Stimulated activated naive B cell treated with anti-CD40 and anti-IgM and Interleukin-4, amounts not matched to agents 10 μg/mL and 1 μg/mL and 100 μg/mL, for 72 hours (primary cell): Measurements from ENCODE around the gene DSCAML1.

Experiments used
- ATAC-seq, 2 donors: fragments of 150-1000 bp; cut with Tn5 transposase; replicated peaks; 2 replicates each; pipeline ENCODE4 v1.10.0; 2021; ENCODE audit warnings: moderate library complexity in 1 of 2
- DNase-seq: peaks from one replicate; pipeline ENCODE4 v3.0.0; 2021
- H3K27ac Mint-ChIP-seq: one replicate; pipeline ENCODE4 v1.8.0; 2022; ENCODE audit warnings: mild to moderate bottlenecking, mixed read lengths
- H3K27me3 Mint-ChIP-seq, 2 donors: one replicate each; pipeline ENCODE4 v1.8.0; 2022; ENCODE audit warnings: mixed read lengths in 2 of 2
- H3K36me3 Mint-ChIP-seq, 2 donors: one replicate each; pipeline ENCODE4 v1.8.0; 2022; ENCODE audit warnings: mixed read lengths in 2 of 2, mild to moderate bottlenecking in 1 of 2
- H3K4me1 Mint-ChIP-seq, 2 donors: one replicate each; pipeline ENCODE4 v1.8.0; 2022; ENCODE audit warnings: mixed read lengths in 2 of 2, mild to moderate bottlenecking in 1 of 2
- H3K4me3 Mint-ChIP-seq, 2 donors: one replicate each; pipeline ENCODE4 v1.8.0; 2022; ENCODE audit warnings: mild to moderate bottlenecking in 2 of 2, mixed read lengths in 2 of 2, moderate library complexity in 1 of 2
- H3K9me3 Mint-ChIP-seq, 2 donors: one replicate each; pipeline ENCODE4 v1.8.0; 2022; ENCODE audit warnings: mixed read lengths in 2 of 2, mild to moderate bottlenecking in 1 of 2

Gene DSCAML1

GRCh38 chr11:117713538-117713991 is 83.5 kb downstream of the DSCAML1 start:
- peaks cover 11 to 35% of the 10 kb centered on the region in 2 donors for H3K27me3 Mint-ChIP-seq
- DNase-seq (no peak), ATAC-seq (no peak)
- no peak overlapping the region for H3K27ac Mint-ChIP-seq
- H3K9me3 Mint-ChIP-seq, result no peaks in the 10 kb centered on the region
- H3K4me1 Mint-ChIP-seq, result no peaks in the 10 kb centered on the region
- H3K4me3 Mint-ChIP-seq, result no peak overlapping the region
- no peaks in the 10 kb centered on the region for H3K36me3 Mint-ChIP-seq

- DNase-seq (no peak), ATAC-seq (no peak)
- H3K4me3 Mint-ChIP-seq, result no peak overlapping the region
- H3K27me3 Mint-ChIP-seq, result peaks cover 11 to 44% of the 10 kb centered on the region in 2 donors
- no peaks in the 10 kb centered on the region for H3K36me3 Mint-ChIP-seq
- no peaks in the 10 kb centered on the region for H3K9me3 Mint-ChIP-seq
- H3K27ac Mint-ChIP-seq, result no peak overlapping the region
- no peaks in the 10 kb centered on the region for H3K4me1 Mint-ChIP-seq
Observed at GRCh38 chr11:117712530-117712929, 84.5 kb downstream of the DSCAML1 start.

- H3K4me3 Mint-ChIP-seq, result no peak overlapping the region
- ATAC-seq (no peak), DNase-seq (no peak)
- H3K4me1 Mint-ChIP-seq, result no peaks in the 10 kb centered on the region
- no peak overlapping the region for H3K27ac Mint-ChIP-seq
- no peaks in the 10 kb centered on the region for H3K9me3 Mint-ChIP-seq
- H3K36me3 Mint-ChIP-seq, result no peaks in the 10 kb centered on the region
- peaks cover 11 to 36% of the 10 kb centered on the region in 2 donors for H3K27me3 Mint-ChIP-seq
Observed at GRCh38 chr11:117711331-117711730, 85.7 kb downstream of the DSCAML1 start.

- no peak for ATAC-seq
Observed at GRCh38 chr11:117710211-117710610, 86.8 kb downstream of the DSCAML1 start.

GRCh38 chr11:117706322-117706814 is 90.6 kb downstream of the DSCAML1 start:
- peak overlapping the region; percentile 16 for H3K27ac Mint-ChIP-seq
- no peaks in the 10 kb centered on the region for H3K9me3 Mint-ChIP-seq
- ATAC-seq (no peak), DNase-seq (no peak)
- H3K4me1 Mint-ChIP-seq, result peaks cover 0 to 6% of the 10 kb centered on the region in 2 donors
- no peaks in the 10 kb centered on the region for H3K36me3 Mint-ChIP-seq
- peaks cover 7 to 50% of the 10 kb centered on the region in 2 donors for H3K27me3 Mint-ChIP-seq
- no peak overlapping the region for H3K4me3 Mint-ChIP-seq

More at GRCh38 chr11:117710211-117710610, 86.8 kb downstream of the DSCAML1 start:
- Mint-ChIP-seq H3K4me3 (no peak overlapping the region), H3K4me1 (no peaks in the 10 kb centered on the region), H3K27me3 (peaks cover 11 to 42% of the 10 kb centered on the region in 2 donors), H3K9me3 (no peaks in the 10 kb centered on the region), H3K36me3 (no peaks in the 10 kb centered on the region), H3K27ac (no peak overlapping the region)
- DNase-seq, result no peak

- DNase-seq (no peak), ATAC-seq (no peak)
- peak overlapping the region; percentile 16 for H3K27ac Mint-ChIP-seq
- peaks cover 7 to 50% of the 10 kb centered on the region in 2 donors for H3K27me3 Mint-ChIP-seq
- H3K9me3 Mint-ChIP-seq, result no peaks in the 10 kb centered on the region
- H3K36me3 Mint-ChIP-seq, result no peaks in the 10 kb centered on the region
- H3K4me1 Mint-ChIP-seq, result peaks cover 0 to 6% of the 10 kb centered on the region in 2 donors
- no peak overlapping the region for H3K4me3 Mint-ChIP-seq
Observed at GRCh38 chr11:117705866-117706265, 91.2 kb downstream of the DSCAML1 start.

GRCh38 chr11:117704395-117705100 is 92.5 kb downstream of the DSCAML1 start:
- Mint-ChIP-seq H3K9me3 (no peaks in the 10 kb centered on the region), H3K4me1 (peaks cover 0 to 6% of the 10 kb centered on the region in 2 donors), H3K27me3 (peaks cover 7 to 45% of the 10 kb centered on the region in 2 donors), H3K27ac (no peak overlapping the region), H3K36me3 (no peaks in the 10 kb centered on the region), H3K4me3 (no peak overlapping the region)
- no peak for DNase-seq
- no peak for ATAC-seq

GRCh38 chr11:117702946-117703598 is 93.9 kb downstream of the DSCAML1 start:
- DNase-seq (no peak), ATAC-seq (no peak)
- H3K9me3 Mint-ChIP-seq, result no peaks in the 10 kb centered on the region
- H3K27me3 Mint-ChIP-seq, result peaks cover 14 to 43% of the 10 kb centered on the region in 2 donors
- H3K27ac Mint-ChIP-seq, result no peak overlapping the region
- H3K36me3 Mint-ChIP-seq, result no peaks in the 10 kb centered on the region
- H3K4me3 Mint-ChIP-seq, result no peak overlapping the region
- H3K4me1 Mint-ChIP-seq, result peaks cover 0 to 6% of the 10 kb centered on the region in 2 donors

GRCh38 chr11:117701781-117702180 is 95.2 kb downstream of the DSCAML1 start:
- ATAC-seq (no peak), DNase-seq (no peak)
- Mint-ChIP-seq H3K9me3 (no peaks in the 10 kb centered on the region), H3K27ac (no peak overlapping the region), H3K4me1 (peaks cover 0 to 6% of the 10 kb centered on the region in 2 donors), H3K36me3 (no peaks in the 10 kb centered on the region), H3K27me3 (peaks cover 14 to 38% of the 10 kb centered on the region in 2 donors), H3K4me3 (no peak overlapping the region)

- DNase-seq, result no peak
- no peaks in the 10 kb centered on the region for H3K36me3 Mint-ChIP-seq
- H3K9me3 Mint-ChIP-seq, result no peaks in the 10 kb centered on the region
- H3K27me3 Mint-ChIP-seq, result peaks cover 14 to 31% of the 10 kb centered on the region in 2 donors
- ATAC-seq, result peak in 1 of 2 donors; percentile 41
- no peak overlapping the region for H3K27ac Mint-ChIP-seq
- H3K4me1 Mint-ChIP-seq, result peaks cover 0 to 6% of the 10 kb centered on the region in 2 donors
- no peak overlapping the region for H3K4me3 Mint-ChIP-seq
Observed at GRCh38 chr11:117700551-117700950, 96.5 kb downstream of the DSCAML1 start.

GRCh38 chr11:117697319-117697718 is 99.7 kb downstream of the DSCAML1 start:
- ATAC-seq (no peak), DNase-seq (no peak)
- Mint-ChIP-seq H3K27me3 (peaks cover 12 to 17% of the 10 kb centered on the region in 2 donors), H3K36me3 (no peaks in the 10 kb centered on the region), H3K27ac (no peak overlapping the region), H3K4me3 (no peak overlapping the region), H3K4me1 (peaks cover 0 to 5% of the 10 kb centered on the region in 2 donors), H3K9me3 (no peaks in the 10 kb centered on the region)

GRCh38 chr11:117696540-117696939 is 100.5 kb downstream of the DSCAML1 start:
- ATAC-seq (no peak), DNase-seq (no peak)
- no peaks in the 10 kb centered on the region for H3K36me3 Mint-ChIP-seq
- H3K27ac Mint-ChIP-seq, result no peak overlapping the region
- no peak overlapping the region for H3K4me3 Mint-ChIP-seq
- H3K4me1 Mint-ChIP-seq, result no peaks in the 10 kb centered on the region
- peaks cover 6 to 10% of the 10 kb centered on the region in 2 donors for H3K27me3 Mint-ChIP-seq
- no peaks in the 10 kb centered on the region for H3K9me3 Mint-ChIP-seq

- Mint-ChIP-seq H3K9me3 (no peaks in the 10 kb centered on the region), H3K4me3 (no peak overlapping the region), H3K27me3 (peaks cover 3 to 12% of the 10 kb centered on the region in 2 donors), H3K27ac (no peak overlapping the region), H3K4me1 (peaks cover 10 to 11% of the 10 kb centered on the region in 2 donors), H3K36me3 (no peaks in the 10 kb centered on the region)
- DNase-seq, result no peak
- ATAC-seq, result no peak
Observed at GRCh38 chr11:117693344-117693743, 103.7 kb downstream of the DSCAML1 start.

- Mint-ChIP-seq H3K4me1 (peaks cover 10 to 11% of the 10 kb centered on the region in 2 donors), H3K9me3 (no peaks in the 10 kb centered on the region), H3K27ac (no peak overlapping the region), H3K4me3 (no peak overlapping the region), H3K36me3 (peaks cover 2 to 4% of the 10 kb centered on the region in 2 donors), H3K27me3 (peaks cover 11 to 25% of the 10 kb centered on the region in 2 donors)
- DNase-seq (no peak), ATAC-seq (no peak)
Observed at GRCh38 chr11:117691516-117691915, 105.5 kb downstream of the DSCAML1 start.

- ATAC-seq (peak in 1 of 2 donors; percentile 14), DNase-seq (no peak)
- Mint-ChIP-seq H3K36me3 (peaks cover 2 to 4% of the 10 kb centered on the region in 2 donors), H3K4me3 (no peak overlapping the region), H3K27ac (no peak overlapping the region), H3K4me1 (peaks cover 10 to 11% of the 10 kb centered on the region in 2 donors), H3K9me3 (no peaks in the 10 kb centered on the region), H3K27me3 (peaks cover 11 to 28% of the 10 kb centered on the region in 2 donors)
Observed at GRCh38 chr11:117691218-117691514, 105.8 kb downstream of the DSCAML1 start.
